Panc1 (cell line): ENCODE data around the gene TCN1. TPM values are rescaled to one million over a fixed set of nuclear protein-coding genes. Genes with fewer than 3 reads are reported as not detected.

ENCODE experiments used
- ATAC-seq: fragments of 200-7000 bp; cut with Tn5 transposase; 2 replicates; pipeline ENCODE4 v1.9.1; 2020; ENCODE audit warnings: mild to moderate bottlenecking, moderate library complexity
- BruUV-seq: library from RNA; stranded (reverse); fragments of 400-500 nt; replicated peaks from 2 replicates; lab custom pipeline; 2021; lab: Mats Ljungman, UMichigan
- CTCF ChIA-PET: fragments of 300-600 bp; sonication (Branson Sonifier 250); formaldehyde crosslinking; loops from one replicate; lab custom pipeline; 2022; ENCODE audit warnings: antibody characterized with exemption; lab: Charles Lee
- POLR2A ChIA-PET: fragments of 300-600 bp; sonication (Branson Sonifier 250); formaldehyde crosslinking; loops from one replicate; lab custom pipeline; 2022; ENCODE audit warnings: antibody characterized with exemption; lab: Charles Lee
- DNase-seq: peaks from one replicate; pipeline ENCODE4 v3.0.0-alpha.2; 2010; ENCODE audit warnings: low read depth, low spot score
- H3K27ac ChIP-seq: 2 replicates; pipeline ENCODE4 v1.5.1; 2011; ENCODE audit warnings: mild to moderate bottlenecking, low read length, inconsistent platforms
- H3K27me3 ChIP-seq: fragments of 200-500 bp; sonication (Bioruptor generic); 2 replicates; pipeline ENCODE4 v1.6.0; 2014; ENCODE audit warnings: low read length, inconsistent platforms; ENCODE audit not compliant: control insufficient read depth, insufficient read depth
- H3K36me3 ChIP-seq: fragments of 200-500 bp; sonication (Bioruptor generic); 2 replicates; pipeline ENCODE4 v1.5.1; 2014; ENCODE audit warnings: inconsistent platforms, mild to moderate bottlenecking, low read length, moderate library complexity; ENCODE audit not compliant: control insufficient read depth, insufficient read depth
- H3K4me1 ChIP-seq: 2 replicates; pipeline ENCODE4 v1.5.1; 2011; ENCODE audit warnings: inconsistent platforms, mild to moderate bottlenecking, low read length, moderate library complexity; ENCODE audit not compliant: control insufficient read depth, insufficient read depth
- H3K4me3 ChIP-seq, 2 experiments: 2 replicates each; pipeline ENCODE4 v1.5.1; 2011 to 2012; ENCODE audit warnings: low read depth in 2 of 2, low read length in 2 of 2, mild to moderate bottlenecking in 2 of 2, inconsistent platforms in 1 of 2, moderate library complexity in 1 of 2
- H3K9me3 ChIP-seq: fragments of 200-500 bp; sonication (Bioruptor generic); 2 replicates; pipeline ENCODE4 v1.5.1; 2014; ENCODE audit warnings: low read depth, mild to moderate bottlenecking, inconsistent platforms, low read length, moderate library complexity; ENCODE audit not compliant: control insufficient read depth, insufficient read depth
- POLR2AphosphoS5 ChIP-seq: IDR thresholded peaks from 2 replicates; pipeline ENCODE4 v1.6.1; 2012; ENCODE audit warnings: mild to moderate bottlenecking, low read depth, low read length, moderate library complexity
- SIN3A ChIP-seq: IDR thresholded peaks from 2 replicates; pipeline ENCODE4 v1.6.1; 2012; ENCODE audit warnings: low read depth, mild to moderate bottlenecking, low read length, moderate library complexity, borderline replicate concordance; ENCODE audit not compliant: insufficient read depth
- TCF7L2 ChIP-seq: IDR thresholded peaks from 2 replicates; pipeline ENCODE4 v1.6.1; 2011; ENCODE audit warnings: mild to moderate bottlenecking, low read depth, low read length, inconsistent platforms
- in situ Hi-C: cut with HindIII; loops from 2 replicates; pipeline ENCODE4 v1.10.0; 2016; ENCODE audit warnings: low sequenced_read_pairs, low pct_unique_long_range_greater_than_20kb
- intact Hi-C: fragments of 100-400 bp; cut with micrococcal nuclease; formaldehyde crosslinking; loops from one replicate; pipeline ENCODE4 v1.10.0; 2022; ENCODE audit not compliant: unreplicated experiment
- total RNA-seq: library from RNA; stranded (reverse); gene quantifications from one replicate; pipeline ENCODE4 v1.2.1, GENCODE V29; 2021; ENCODE audit not compliant: unreplicated experiment
- TF ChIP-seq, protein P1 (sequence below): fragments of 450-650 bp; IDR thresholded peaks from 2 replicates; pipeline ENCODE4 v1.5.1; 2017; ENCODE audit warnings: mild to moderate bottlenecking
- TF ChIP-seq, protein P2 (sequence below), 2 experiments: IDR thresholded peaks; 2 replicates each; pipeline ENCODE4 v1.6.1; 2011 to 2012; ENCODE audit warnings: low read depth in 2 of 2, control low read depth in 1 of 2, low read length in 1 of 2, mild to moderate bottlenecking in 1 of 2, moderate library complexity in 1 of 2; ENCODE audit not compliant: insufficient read depth in 1 of 2

The TCN1 gene
- total RNA-seq, 1 experiment from 2014 or later = not detected

GRCh38 chr11:59807047-59807610 lies 59.2 kb downstream of the TCN1 start:
- no peak for ATAC-seq
- TF ChIP-seq, protein P1, sequence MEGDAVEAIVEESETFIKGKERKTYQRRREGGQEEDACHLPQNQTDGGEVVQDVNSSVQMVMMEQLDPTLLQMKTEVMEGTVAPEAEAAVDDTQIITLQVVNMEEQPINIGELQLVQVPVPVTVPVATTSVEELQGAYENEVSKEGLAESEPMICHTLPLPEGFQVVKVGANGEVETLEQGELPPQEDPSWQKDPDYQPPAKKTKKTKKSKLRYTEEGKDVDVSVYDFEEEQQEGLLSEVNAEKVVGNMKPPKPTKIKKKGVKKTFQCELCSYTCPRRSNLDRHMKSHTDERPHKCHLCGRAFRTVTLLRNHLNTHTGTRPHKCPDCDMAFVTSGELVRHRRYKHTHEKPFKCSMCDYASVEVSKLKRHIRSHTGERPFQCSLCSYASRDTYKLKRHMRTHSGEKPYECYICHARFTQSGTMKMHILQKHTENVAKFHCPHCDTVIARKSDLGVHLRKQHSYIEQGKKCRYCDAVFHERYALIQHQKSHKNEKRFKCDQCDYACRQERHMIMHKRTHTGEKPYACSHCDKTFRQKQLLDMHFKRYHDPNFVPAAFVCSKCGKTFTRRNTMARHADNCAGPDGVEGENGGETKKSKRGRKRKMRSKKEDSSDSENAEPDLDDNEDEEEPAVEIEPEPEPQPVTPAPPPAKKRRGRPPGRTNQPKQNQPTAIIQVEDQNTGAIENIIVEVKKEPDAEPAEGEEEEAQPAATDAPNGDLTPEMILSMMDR = no peak
- no peak for TF ChIP-seq POLR2AphosphoS5
- no peak for TF ChIP-seq TCF7L2
- TF ChIP-seq, protein P2, sequence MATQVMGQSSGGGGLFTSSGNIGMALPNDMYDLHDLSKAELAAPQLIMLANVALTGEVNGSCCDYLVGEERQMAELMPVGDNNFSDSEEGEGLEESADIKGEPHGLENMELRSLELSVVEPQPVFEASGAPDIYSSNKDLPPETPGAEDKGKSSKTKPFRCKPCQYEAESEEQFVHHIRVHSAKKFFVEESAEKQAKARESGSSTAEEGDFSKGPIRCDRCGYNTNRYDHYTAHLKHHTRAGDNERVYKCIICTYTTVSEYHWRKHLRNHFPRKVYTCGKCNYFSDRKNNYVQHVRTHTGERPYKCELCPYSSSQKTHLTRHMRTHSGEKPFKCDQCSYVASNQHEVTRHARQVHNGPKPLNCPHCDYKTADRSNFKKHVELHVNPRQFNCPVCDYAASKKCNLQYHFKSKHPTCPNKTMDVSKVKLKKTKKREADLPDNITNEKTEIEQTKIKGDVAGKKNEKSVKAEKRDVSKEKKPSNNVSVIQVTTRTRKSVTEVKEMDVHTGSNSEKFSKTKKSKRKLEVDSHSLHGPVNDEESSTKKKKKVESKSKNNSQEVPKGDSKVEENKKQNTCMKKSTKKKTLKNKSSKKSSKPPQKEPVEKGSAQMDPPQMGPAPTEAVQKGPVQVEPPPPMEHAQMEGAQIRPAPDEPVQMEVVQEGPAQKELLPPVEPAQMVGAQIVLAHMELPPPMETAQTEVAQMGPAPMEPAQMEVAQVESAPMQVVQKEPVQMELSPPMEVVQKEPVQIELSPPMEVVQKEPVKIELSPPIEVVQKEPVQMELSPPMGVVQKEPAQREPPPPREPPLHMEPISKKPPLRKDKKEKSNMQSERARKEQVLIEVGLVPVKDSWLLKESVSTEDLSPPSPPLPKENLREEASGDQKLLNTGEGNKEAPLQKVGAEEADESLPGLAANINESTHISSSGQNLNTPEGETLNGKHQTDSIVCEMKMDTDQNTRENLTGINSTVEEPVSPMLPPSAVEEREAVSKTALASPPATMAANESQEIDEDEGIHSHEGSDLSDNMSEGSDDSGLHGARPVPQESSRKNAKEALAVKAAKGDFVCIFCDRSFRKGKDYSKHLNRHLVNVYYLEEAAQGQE (IDR thresholded peaks at IDR 0.05; ENCODE audit: insufficient read depth in 1 of 2, low read depth in 2 of 2, low read length in 1 of 2) = no peak
- TF ChIP-seq SIN3A = no peak
- H3K9me3 ChIP-seq = no peaks in the 10 kb centered on the region; the same call in 1 of the 2 replicates
- peaks cover 5% of the 10 kb centered on the region; the same call in 1 of the 2 replicates for H3K4me1 ChIP-seq
- no peak overlapping the region for H3K4me3 ChIP-seq
- peaks cover 16% of the 10 kb centered on the region for H3K36me3 ChIP-seq
- no peak for DNase-seq
- ChIA-PET POLR2A (interaction anchor here (0.6 kb wide), 1 partner anchor 8 kb away, joined by 7 read pairs; no protein-coding TSS in a partner anchor), CTCF (interaction anchor here (0.7 kb wide), 1 partner anchor 1081 kb away, joined by 3 read pairs; no protein-coding TSS in a partner anchor)
- in situ Hi-C loops (no loop called here), intact Hi-C loops (loop anchor here (10.0 kb wide), 1 partner anchor 142 kb away; the partner anchor contains the start of gene PATL1)
- no peak overlapping the region for H3K27ac ChIP-seq
- BruUV-seq = no TSS peak
- no peaks in the 10 kb centered on the region for H3K27me3 ChIP-seq

GRCh38 chr11:59804061-59804460 lies 62.2 kb downstream of the TCN1 start:
- Histone ChIP-seq H3K4me1 (no peaks in the 10 kb centered on the region), H3K27me3 (no peaks in the 10 kb centered on the region), H3K36me3 (peaks cover 16% of the 10 kb centered on the region), H3K27ac (no peak overlapping the region), H3K9me3 (no peaks in the 10 kb centered on the region), H3K4me3 (no peak overlapping the region)
- ATAC-seq = no peak
- in situ Hi-C loops = no loop called here
- intact Hi-C loops = loop anchor here (10.0 kb wide), 1 partner anchor 139 kb away; the partner anchor contains the start of gene PATL1
- TF ChIP-seq, protein P1 = no peak
- TF ChIP-seq POLR2AphosphoS5 = no peak
- no peak for TF ChIP-seq TCF7L2
- TF ChIP-seq SIN3A = no peak
- TF ChIP-seq, protein P2 (IDR thresholded peaks at IDR 0.05; ENCODE audit: insufficient read depth in 1 of 2, low read depth in 2 of 2, low read length in 1 of 2) = no peak
- no peak for DNase-seq
- CTCF ChIA-PET = no interaction called here
- POLR2A ChIA-PET = no interaction called here
- no TSS peak for BruUV-seq
